Hepatocyte (in vitro differentiated cells): ENCODE measurements around the gene CPSF3.

Source experiments
- EZH2phosphoT487 ChIP-seq: fragments of 200-600 bp; sonication (generic); IDR thresholded peaks from one replicate; pipeline ENCODE4 v1.6.1; 2018; ENCODE audit warnings: antibody characterized with exemption, mild to moderate bottlenecking, low read depth, moderate library complexity; ENCODE audit not compliant: unreplicated experiment, severe bottlenecking
- TF ChIP-seq, protein P1 (sequence below): fragments of 200-600 bp; sonication (generic); IDR thresholded peaks from 2 replicates; pipeline ENCODE4 v1.5.1; 2016; ENCODE audit warnings: antibody characterized with exemption, mild to moderate bottlenecking; ENCODE audit not compliant: poor library complexity

DNA sequence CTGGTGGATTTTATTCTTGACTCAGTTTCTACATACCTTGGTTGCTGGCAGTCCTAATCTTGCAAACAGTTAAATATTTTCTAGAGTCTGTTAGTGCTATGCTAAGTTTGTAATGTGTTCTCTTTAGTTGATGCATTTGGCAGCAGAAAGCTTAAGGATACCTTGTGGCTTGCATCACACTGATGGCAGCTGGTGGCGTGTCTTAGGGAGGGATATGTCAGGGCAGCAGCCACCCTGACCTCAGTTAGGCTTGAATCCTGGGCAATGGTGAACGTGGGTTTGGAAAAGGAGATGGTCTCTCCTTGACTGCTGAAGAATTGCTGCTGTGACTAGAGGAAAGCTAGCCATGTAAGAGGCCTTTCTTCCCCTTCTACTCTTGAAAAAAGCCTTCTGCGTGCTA is 55.1 kb downstream of the CPSF3 start:
- TF ChIP-seq, protein P1, sequence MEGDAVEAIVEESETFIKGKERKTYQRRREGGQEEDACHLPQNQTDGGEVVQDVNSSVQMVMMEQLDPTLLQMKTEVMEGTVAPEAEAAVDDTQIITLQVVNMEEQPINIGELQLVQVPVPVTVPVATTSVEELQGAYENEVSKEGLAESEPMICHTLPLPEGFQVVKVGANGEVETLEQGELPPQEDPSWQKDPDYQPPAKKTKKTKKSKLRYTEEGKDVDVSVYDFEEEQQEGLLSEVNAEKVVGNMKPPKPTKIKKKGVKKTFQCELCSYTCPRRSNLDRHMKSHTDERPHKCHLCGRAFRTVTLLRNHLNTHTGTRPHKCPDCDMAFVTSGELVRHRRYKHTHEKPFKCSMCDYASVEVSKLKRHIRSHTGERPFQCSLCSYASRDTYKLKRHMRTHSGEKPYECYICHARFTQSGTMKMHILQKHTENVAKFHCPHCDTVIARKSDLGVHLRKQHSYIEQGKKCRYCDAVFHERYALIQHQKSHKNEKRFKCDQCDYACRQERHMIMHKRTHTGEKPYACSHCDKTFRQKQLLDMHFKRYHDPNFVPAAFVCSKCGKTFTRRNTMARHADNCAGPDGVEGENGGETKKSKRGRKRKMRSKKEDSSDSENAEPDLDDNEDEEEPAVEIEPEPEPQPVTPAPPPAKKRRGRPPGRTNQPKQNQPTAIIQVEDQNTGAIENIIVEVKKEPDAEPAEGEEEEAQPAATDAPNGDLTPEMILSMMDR = no peak
- TF ChIP-seq EZH2phosphoT487 = no peak
